ENCODE results near the gene DLGAP1.

Gene DLGAP1

DNA sequence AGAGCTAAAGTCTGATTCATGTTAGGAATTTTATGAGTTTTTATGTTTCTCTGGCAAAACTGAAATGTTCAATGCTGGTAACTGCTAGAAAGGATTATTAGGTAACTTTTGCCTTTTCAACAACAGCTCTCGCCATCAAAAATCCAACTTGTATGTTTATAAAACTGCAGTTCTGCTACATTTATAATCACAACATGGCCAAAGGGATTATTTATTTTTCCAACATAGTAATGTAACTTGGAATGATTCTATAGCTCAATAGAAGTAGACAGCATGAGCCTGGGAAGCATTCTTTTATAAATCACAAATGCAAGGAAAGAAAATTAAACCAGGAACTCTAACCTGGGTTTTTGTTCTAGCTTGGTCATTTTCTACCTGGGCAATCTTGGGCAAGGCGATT is 534.3 kb downstream of the DLGAP1 start:
- POLR2A ChIA-PET, result no interaction called here
- H3K27me3 ChIP-seq (replicated peaks in 2 of 5; ENCODE audit: control insufficient read depth in 4 of 5, insufficient read depth in 5 of 5, low read length in 4 of 5), result no peaks in the 10 kb centered on the region
- H3K27ac ChIP-seq (ENCODE audit: insufficient read depth in 1 of 2, low read depth in 1 of 2, low read length in 2 of 2, poor library complexity in 1 of 2, severe bottlenecking in 2 of 2), result no peak overlapping the region
- CTCF ChIA-PET, result no interaction called here
- no peaks in the 10 kb centered on the region for H3K9me3 ChIP-seq (ENCODE audit: control extremely low read depth in 1 of 5, control insufficient read depth in 4 of 5, insufficient read depth in 2 of 5, low read depth in 1 of 5, low read length in 4 of 5)
- WGBS (ENCODE audit: insufficient coverage), result no CpG with 5 or more reads among the region's 2 CpGs
- no peaks in the 10 kb centered on the region for H3K36me3 ChIP-seq (ENCODE audit: control insufficient read depth in 4 of 4, insufficient read depth in 4 of 4, low read length in 3 of 4)
- peaks cover 0 to 3% (median 0%) of the 10 kb centered on the region in 4 experiments for H3K4me1 ChIP-seq (ENCODE audit: control extremely low read depth in 1 of 4, control insufficient read depth in 4 of 4, insufficient read depth in 4 of 4, low read length in 3 of 4)
- DNase-seq, result no peak
- H3K4me3 ChIP-seq (ENCODE audit: control insufficient read depth in 1 of 7, extremely low read depth in 1 of 7, insufficient read depth in 4 of 7, low read depth in 2 of 7, low read length in 6 of 7), result no peak overlapping the region

DNA sequence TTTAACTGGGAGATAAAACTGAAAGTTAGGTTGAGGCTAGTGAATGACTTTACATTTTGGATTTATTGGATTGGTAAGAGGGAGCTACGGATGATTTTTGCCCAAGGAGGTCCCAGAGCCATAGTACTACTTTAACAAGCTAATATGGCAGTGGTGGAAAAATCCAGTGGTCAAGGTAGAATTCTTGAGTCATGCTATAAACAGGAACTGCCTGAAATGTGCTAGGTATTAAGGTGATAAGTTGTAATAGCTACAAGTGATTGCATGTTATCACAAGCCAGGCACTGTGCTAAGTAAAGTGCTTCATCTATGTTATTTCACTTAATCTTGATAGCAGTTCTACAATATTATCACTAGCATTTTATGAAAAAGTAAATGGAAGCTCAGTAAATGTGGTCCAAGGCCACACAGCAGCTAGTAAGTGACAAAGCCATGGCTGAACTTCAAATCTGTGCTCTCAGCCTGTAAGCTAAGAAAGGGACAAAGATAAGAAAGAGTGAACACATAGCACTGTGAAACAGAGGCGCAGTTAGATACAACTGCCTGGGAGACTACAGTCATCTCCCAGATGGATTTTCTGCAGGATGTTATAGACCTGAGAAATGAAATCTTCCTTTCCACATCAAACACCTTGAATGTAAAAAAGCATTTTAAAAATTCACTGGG is 535.6 kb downstream of the DLGAP1 start:
- Histone ChIP-seq H3K4me1 (ENCODE audit: control extremely low read depth in 1 of 4, control insufficient read depth in 4 of 4, insufficient read depth in 4 of 4, low read length in 3 of 4) (peaks cover 0 to 3% (median 0%) of the 10 kb centered on the region in 4 experiments), H3K4me3 (ENCODE audit: control insufficient read depth in 1 of 7, extremely low read depth in 1 of 7, insufficient read depth in 4 of 7, low read depth in 2 of 7, low read length in 6 of 7) (no peak overlapping the region), H3K27ac (ENCODE audit: insufficient read depth in 1 of 2, low read depth in 1 of 2, low read length in 2 of 2, poor library complexity in 1 of 2, severe bottlenecking in 2 of 2) (no peak overlapping the region), H3K9me3 (ENCODE audit: control extremely low read depth in 1 of 5, control insufficient read depth in 4 of 5, insufficient read depth in 2 of 5, low read depth in 1 of 5, low read length in 4 of 5) (no peaks in the 10 kb centered on the region), H3K27me3 (replicated peaks in 2 of 5; ENCODE audit: control insufficient read depth in 4 of 5, insufficient read depth in 5 of 5, low read length in 4 of 5) (no peaks in the 10 kb centered on the region), H3K36me3 (ENCODE audit: control insufficient read depth in 4 of 4, insufficient read depth in 4 of 4, low read length in 3 of 4) (no peaks in the 10 kb centered on the region)
- 100% methylated on average over 2 of the region's 2 CpGs for WGBS (ENCODE audit: insufficient coverage)
- POLR2A ChIA-PET, result no interaction called here
- DNase-seq, result no peak
- CTCF ChIA-PET, result no interaction called here

DNA sequence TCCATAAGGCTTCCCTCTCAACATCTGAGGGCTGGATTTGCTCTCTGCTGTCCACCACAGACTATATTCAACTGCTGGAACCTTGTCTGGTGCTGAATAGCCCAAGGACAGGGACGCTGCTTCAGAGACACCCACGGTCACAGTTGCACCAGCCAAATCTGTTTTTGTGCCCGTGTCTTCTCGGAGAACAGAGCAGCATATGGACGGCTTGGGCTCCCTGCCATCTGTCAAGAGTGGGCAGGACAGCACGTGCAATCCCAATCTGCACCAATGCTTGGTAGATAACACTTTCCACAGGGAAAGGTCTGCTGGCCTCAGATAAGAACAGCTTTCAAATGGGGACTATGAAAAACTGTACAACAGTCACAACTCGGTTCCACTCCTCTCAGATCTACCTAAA is 539.0 kb downstream of the DLGAP1 start:
- Histone ChIP-seq H3K4me3 (ENCODE audit: control insufficient read depth in 1 of 7, extremely low read depth in 1 of 7, insufficient read depth in 4 of 7, low read depth in 2 of 7, low read length in 6 of 7) (no peak overlapping the region), H3K27me3 (replicated peaks in 2 of 5; ENCODE audit: control insufficient read depth in 4 of 5, insufficient read depth in 5 of 5, low read length in 4 of 5) (no peaks in the 10 kb centered on the region), H3K9me3 (ENCODE audit: control extremely low read depth in 1 of 5, control insufficient read depth in 4 of 5, insufficient read depth in 2 of 5, low read depth in 1 of 5, low read length in 4 of 5) (no peaks in the 10 kb centered on the region), H3K4me1 (ENCODE audit: control extremely low read depth in 1 of 4, control insufficient read depth in 4 of 4, insufficient read depth in 4 of 4, low read length in 3 of 4) (peaks cover 0 to 7% (median 2%) of the 10 kb centered on the region in 4 experiments), H3K27ac (ENCODE audit: insufficient read depth in 1 of 2, low read depth in 1 of 2, low read length in 2 of 2, poor library complexity in 1 of 2, severe bottlenecking in 2 of 2) (no peak overlapping the region), H3K36me3 (ENCODE audit: control insufficient read depth in 4 of 4, insufficient read depth in 4 of 4, low read length in 3 of 4) (no peaks in the 10 kb centered on the region)
- CTCF ChIA-PET, result no interaction called here
- 37% methylated on average over 7 of the region's 7 CpGs for WGBS (ENCODE audit: insufficient coverage)
- peak; percentile 63 to 89 (median 75) for DNase-seq
- POLR2A ChIA-PET, result no interaction called here

DNA sequence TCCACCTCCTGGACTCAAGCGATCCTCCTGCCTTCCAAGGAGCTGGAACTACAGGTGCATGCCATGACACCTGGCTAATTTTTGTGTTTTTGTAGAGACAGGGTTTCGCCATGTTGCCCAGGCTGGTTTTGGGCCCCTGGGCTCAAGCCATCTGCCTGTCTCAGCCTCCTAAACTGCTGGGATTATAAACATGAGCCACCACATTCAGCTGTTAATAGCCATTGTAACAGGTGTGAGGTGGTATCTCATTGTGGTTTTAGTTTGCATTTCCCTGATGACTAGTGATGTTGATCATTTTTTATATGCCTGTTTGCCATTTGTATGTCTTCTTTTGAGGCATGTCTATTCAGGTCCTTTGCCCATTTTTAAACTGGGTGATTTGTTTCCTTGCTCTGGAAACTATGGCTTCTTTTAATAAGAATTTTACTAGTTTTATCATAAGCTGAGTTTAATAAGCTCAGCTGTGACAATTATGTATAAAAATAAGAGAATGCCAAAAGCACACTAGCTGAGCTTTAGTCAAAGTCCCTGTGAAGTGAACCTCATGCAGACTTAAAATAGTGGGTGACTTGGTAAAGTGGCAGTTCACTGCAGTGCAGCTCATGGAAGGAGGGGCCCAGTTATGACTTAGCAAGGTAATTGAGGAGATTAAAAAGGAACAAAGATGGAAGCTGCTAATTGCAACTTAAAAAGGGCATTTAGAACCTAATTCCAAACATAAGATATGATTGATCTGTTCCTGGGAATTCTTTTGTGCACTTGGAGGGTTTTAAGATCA is 540.1 kb downstream of the DLGAP1 start:
- Histone ChIP-seq H3K4me3 (ENCODE audit: control insufficient read depth in 1 of 7, extremely low read depth in 1 of 7, insufficient read depth in 4 of 7, low read depth in 2 of 7, low read length in 6 of 7) (no peak overlapping the region), H3K27ac (ENCODE audit: insufficient read depth in 1 of 2, low read depth in 1 of 2, low read length in 2 of 2, poor library complexity in 1 of 2, severe bottlenecking in 2 of 2) (no peak overlapping the region), H3K4me1 (ENCODE audit: control extremely low read depth in 1 of 4, control insufficient read depth in 4 of 4, insufficient read depth in 4 of 4, low read length in 3 of 4) (peaks cover 0 to 7% (median 2%) of the 10 kb centered on the region in 4 experiments), H3K9me3 (ENCODE audit: control extremely low read depth in 1 of 5, control insufficient read depth in 4 of 5, insufficient read depth in 2 of 5, low read depth in 1 of 5, low read length in 4 of 5) (no peaks in the 10 kb centered on the region), H3K36me3 (ENCODE audit: control insufficient read depth in 4 of 4, insufficient read depth in 4 of 4, low read length in 3 of 4) (no peaks in the 10 kb centered on the region), H3K27me3 (replicated peaks in 2 of 5; ENCODE audit: control insufficient read depth in 4 of 5, insufficient read depth in 5 of 5, low read length in 4 of 5) (no peaks in the 10 kb centered on the region)
- peak in 1 of 3 donors; percentile 11 for DNase-seq
- 100% methylated on average over 2 of the region's 2 CpGs for WGBS (ENCODE audit: insufficient coverage)
- ChIA-PET POLR2A (no interaction called here), CTCF (no interaction called here)

DNA sequence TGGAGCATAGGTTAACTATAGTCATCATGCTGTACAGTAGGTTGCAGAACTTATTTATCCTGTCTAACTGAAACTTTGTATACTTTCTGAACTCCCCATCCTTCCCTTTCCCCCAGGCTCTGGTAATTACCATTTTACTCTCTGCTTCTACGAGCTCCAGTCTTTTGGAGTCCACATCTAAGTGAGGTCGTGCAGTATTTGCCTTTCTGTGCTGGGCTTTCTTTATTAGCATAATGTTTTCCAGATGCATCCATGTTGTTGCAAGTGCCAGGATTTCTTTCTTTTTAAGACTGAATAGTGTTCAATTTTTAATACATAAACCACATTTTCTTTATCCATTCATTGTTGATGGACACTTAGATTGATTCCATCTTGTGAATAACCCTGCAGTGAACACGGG is 541.0 kb downstream of the DLGAP1 start:
- ChIA-PET CTCF (no interaction called here), POLR2A (no interaction called here)
- H3K9me3 ChIP-seq (ENCODE audit: control extremely low read depth in 1 of 5, control insufficient read depth in 4 of 5, insufficient read depth in 2 of 5, low read depth in 1 of 5, low read length in 4 of 5), result no peaks in the 10 kb centered on the region
- no peaks in the 10 kb centered on the region for H3K27me3 ChIP-seq (replicated peaks in 2 of 5; ENCODE audit: control insufficient read depth in 4 of 5, insufficient read depth in 5 of 5, low read length in 4 of 5)
- peaks cover 0 to 7% (median 2%) of the 10 kb centered on the region in 4 experiments for H3K4me1 ChIP-seq (ENCODE audit: control extremely low read depth in 1 of 4, control insufficient read depth in 4 of 4, insufficient read depth in 4 of 4, low read length in 3 of 4)
- H3K27ac ChIP-seq (ENCODE audit: insufficient read depth in 1 of 2, low read depth in 1 of 2, low read length in 2 of 2, poor library complexity in 1 of 2, severe bottlenecking in 2 of 2), result no peak overlapping the region
- no peaks in the 10 kb centered on the region for H3K36me3 ChIP-seq (ENCODE audit: control insufficient read depth in 4 of 4, insufficient read depth in 4 of 4, low read length in 3 of 4)
- 100% methylated on average over 1 of the region's 3 CpGs for WGBS (ENCODE audit: insufficient coverage)
- no peak overlapping the region for H3K4me3 ChIP-seq (ENCODE audit: control insufficient read depth in 1 of 7, extremely low read depth in 1 of 7, insufficient read depth in 4 of 7, low read depth in 2 of 7, low read length in 6 of 7)
- no peak for DNase-seq

DNA sequence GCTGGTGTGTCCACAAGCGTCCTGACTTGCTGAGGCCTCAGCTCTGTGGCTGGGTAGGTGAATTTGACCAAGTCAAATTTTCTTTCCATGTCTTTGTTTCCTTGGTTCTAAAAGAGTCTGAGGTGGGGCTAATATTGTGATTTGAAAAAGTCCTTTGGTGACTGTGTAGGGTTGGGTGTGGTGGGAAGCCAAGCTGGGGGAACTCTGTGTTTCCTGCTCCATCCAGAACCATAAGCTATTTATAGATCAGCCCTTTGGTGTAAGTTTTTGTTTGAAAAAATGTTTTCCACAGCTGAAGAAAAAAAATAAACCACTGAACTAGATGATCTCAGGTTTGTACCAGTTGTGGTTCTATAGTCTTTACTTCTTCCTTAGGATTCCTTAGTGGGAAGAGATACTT is 542.4 kb downstream of the DLGAP1 start:
- Histone ChIP-seq H3K9me3 (ENCODE audit: control extremely low read depth in 1 of 5, control insufficient read depth in 4 of 5, insufficient read depth in 2 of 5, low read depth in 1 of 5, low read length in 4 of 5) (no peaks in the 10 kb centered on the region), H3K36me3 (ENCODE audit: control insufficient read depth in 4 of 4, insufficient read depth in 4 of 4, low read length in 3 of 4) (no peaks in the 10 kb centered on the region), H3K27ac (ENCODE audit: insufficient read depth in 1 of 2, low read depth in 1 of 2, low read length in 2 of 2, poor library complexity in 1 of 2, severe bottlenecking in 2 of 2) (no peak overlapping the region), H3K27me3 (replicated peaks in 2 of 5; ENCODE audit: control insufficient read depth in 4 of 5, insufficient read depth in 5 of 5, low read length in 4 of 5) (no peaks in the 10 kb centered on the region), H3K4me1 (ENCODE audit: control extremely low read depth in 1 of 4, control insufficient read depth in 4 of 4, insufficient read depth in 4 of 4, low read length in 3 of 4) (peaks cover 0 to 7% (median 2%) of the 10 kb centered on the region in 4 experiments), H3K4me3 (ENCODE audit: control insufficient read depth in 1 of 7, extremely low read depth in 1 of 7, insufficient read depth in 4 of 7, low read depth in 2 of 7, low read length in 6 of 7) (no peak overlapping the region)
- ChIA-PET POLR2A (interaction anchor here (0.6 kb wide), 1 partner anchor 318 kb away, joined by 3 read pairs; no protein-coding TSS in a partner anchor), CTCF (no interaction called here)
- no CpG with 5 or more reads among the region's 1 CpG for WGBS (ENCODE audit: insufficient coverage)
- DNase-seq, result no peak

DNA sequence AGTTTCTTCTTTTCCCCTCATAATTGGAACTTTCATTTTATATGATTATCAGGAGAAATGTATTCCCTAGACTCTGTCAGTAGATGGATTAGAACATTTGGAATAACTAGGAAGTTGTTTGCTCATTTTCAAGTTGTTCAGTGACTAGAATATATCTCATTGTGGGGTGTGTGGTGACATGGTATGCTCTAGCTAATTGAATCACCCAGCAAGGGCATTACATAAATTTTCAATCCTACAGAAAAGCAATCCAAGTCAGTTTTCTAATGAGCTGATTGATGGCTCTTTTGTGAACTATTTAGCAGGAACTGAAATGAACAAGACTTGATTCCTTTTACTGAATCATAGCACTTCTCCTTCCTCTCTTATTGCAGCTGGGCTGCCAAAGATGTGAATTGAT is 543.7 kb downstream of the DLGAP1 start:
- no peak for DNase-seq
- Histone ChIP-seq H3K36me3 (ENCODE audit: control insufficient read depth in 4 of 4, insufficient read depth in 4 of 4, low read length in 3 of 4) (no peaks in the 10 kb centered on the region), H3K27me3 (replicated peaks in 2 of 5; ENCODE audit: control insufficient read depth in 4 of 5, insufficient read depth in 5 of 5, low read length in 4 of 5) (no peaks in the 10 kb centered on the region), H3K9me3 (ENCODE audit: control extremely low read depth in 1 of 5, control insufficient read depth in 4 of 5, insufficient read depth in 2 of 5, low read depth in 1 of 5, low read length in 4 of 5) (no peaks in the 10 kb centered on the region), H3K4me3 (ENCODE audit: control insufficient read depth in 1 of 7, extremely low read depth in 1 of 7, insufficient read depth in 4 of 7, low read depth in 2 of 7, low read length in 6 of 7) (no peak overlapping the region), H3K27ac (ENCODE audit: insufficient read depth in 1 of 2, low read depth in 1 of 2, low read length in 2 of 2, poor library complexity in 1 of 2, severe bottlenecking in 2 of 2) (no peak overlapping the region), H3K4me1 (ENCODE audit: control extremely low read depth in 1 of 4, control insufficient read depth in 4 of 4, insufficient read depth in 4 of 4, low read length in 3 of 4) (peaks cover 0 to 7% (median 2%) of the 10 kb centered on the region in 4 experiments)
- ChIA-PET CTCF (no interaction called here), POLR2A (no interaction called here)
